HFF-Myc (cell line): ENCODE data around the gene TGM5.
"Not testable (repeated sequence)": the region's sequence is repeated elsewhere in the genome, so short reads cannot be mapped to it uniquely, and the experiment has no call there.

Source experiments
- DNase-seq: peaks from one replicate; pipeline ENCODE4 v3.0.0-alpha.2; 2011; ENCODE audit warnings: low read depth; ENCODE audit errors: extremely low read depth
- H3K4me3 ChIP-seq: replicated peaks from 2 replicates; pipeline ENCODE4 v1.5.1; 2011; ENCODE audit warnings: low read depth, mild to moderate bottlenecking, control low read depth, low read length
- TF ChIP-seq, protein P1 (sequence below): IDR thresholded peaks from 2 replicates; pipeline ENCODE4 v1.5.1; 2012; ENCODE audit warnings: mild to moderate bottlenecking, low read depth, low read length, control low read depth; ENCODE audit errors: missing control alignments

The TGM5 gene

DNA sequence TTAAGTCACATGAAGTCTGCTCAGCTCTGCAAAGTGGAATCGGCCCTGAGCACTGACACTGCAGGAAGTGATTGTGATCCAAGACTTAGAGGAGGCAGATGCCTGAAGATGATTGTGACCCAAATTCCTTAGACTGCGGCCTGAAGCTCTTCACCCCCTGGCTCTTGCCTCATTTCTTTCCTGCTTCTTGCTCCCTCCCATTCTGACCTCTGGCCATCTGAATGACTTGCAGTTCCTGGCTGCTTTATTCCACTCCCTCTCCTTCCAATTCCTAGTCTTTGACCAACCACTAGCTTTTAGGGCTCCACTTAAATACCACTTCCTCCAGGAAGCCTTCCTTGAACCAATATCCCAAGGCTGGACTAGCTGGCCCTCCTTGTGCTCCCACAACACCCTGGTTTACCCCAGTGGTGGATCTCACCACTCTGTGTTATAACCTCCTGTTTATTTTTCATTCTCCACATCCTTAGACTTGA is 36.0 kb downstream of the TGM5 start:
- no peak for DNase-seq
- TF ChIP-seq, protein P1, sequence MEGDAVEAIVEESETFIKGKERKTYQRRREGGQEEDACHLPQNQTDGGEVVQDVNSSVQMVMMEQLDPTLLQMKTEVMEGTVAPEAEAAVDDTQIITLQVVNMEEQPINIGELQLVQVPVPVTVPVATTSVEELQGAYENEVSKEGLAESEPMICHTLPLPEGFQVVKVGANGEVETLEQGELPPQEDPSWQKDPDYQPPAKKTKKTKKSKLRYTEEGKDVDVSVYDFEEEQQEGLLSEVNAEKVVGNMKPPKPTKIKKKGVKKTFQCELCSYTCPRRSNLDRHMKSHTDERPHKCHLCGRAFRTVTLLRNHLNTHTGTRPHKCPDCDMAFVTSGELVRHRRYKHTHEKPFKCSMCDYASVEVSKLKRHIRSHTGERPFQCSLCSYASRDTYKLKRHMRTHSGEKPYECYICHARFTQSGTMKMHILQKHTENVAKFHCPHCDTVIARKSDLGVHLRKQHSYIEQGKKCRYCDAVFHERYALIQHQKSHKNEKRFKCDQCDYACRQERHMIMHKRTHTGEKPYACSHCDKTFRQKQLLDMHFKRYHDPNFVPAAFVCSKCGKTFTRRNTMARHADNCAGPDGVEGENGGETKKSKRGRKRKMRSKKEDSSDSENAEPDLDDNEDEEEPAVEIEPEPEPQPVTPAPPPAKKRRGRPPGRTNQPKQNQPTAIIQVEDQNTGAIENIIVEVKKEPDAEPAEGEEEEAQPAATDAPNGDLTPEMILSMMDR = no peak
- no peak overlapping the region for H3K4me3 ChIP-seq

DNA sequence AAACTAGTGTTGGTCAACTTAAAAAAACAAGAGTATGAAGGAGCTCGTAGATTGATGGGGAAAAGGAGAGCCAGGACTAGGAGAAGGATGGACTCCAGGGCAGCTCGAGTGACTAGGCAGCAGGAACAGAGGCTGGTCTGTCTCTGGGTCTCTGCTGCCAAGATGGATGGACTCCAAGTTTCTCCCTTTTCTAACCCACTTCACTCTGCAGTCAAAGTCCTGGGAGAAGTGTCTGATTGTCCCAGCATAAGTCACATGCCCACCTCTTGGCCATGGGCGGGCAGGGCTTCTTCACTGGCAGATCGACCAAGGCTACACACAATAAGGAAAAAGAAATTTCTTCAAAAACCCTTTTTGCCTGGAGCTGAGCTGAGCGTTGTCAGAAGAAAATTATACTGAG is 36.8 kb downstream of the TGM5 start:
- DNase-seq = no peak
- no peak overlapping the region for H3K4me3 ChIP-seq
- TF ChIP-seq, protein P1 = no peak

DNA sequence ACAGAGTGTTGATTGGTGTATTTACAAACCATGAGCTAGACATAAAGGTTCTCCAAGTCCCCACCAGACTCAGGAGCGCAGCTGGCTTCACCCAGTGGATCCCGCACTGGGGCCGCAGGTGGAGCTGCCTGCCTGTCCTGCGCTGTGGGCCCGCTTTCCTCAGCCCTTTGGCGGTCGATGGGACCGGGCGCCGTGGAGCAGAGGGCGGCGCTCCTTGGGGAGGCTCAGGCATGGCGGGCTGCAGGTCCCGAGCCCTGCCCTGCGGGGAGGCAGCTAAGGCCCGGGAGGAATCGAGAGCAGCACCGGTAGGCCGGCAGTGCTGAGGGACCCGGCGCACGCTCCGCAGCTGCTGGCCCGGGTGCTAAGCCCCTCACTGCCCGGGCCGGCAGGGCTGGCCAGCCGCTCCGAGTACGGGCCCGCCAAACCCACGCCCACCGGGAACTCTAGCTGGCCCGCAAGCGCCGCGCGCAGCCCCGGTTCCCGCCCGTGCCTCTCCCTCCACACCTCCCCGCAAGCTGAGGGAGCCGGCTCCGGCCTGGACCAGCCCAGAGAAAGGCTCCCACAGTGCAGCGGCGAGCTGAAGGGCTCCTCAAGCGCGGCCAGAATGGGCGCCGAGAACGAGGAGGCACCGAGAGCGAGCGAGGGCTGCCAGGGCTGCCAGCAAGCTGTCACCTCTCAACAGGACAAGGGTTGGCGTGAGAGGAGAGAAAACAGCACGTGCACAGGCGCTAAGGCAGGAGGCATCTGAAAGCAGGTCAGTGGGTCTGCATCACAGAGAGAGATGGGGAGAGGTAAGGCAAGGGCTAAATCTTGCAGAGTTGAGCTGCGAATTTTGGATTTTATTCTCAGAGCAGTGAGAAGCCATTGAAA is 40.1 kb downstream of the TGM5 start:
- no peak for DNase-seq
- TF ChIP-seq, protein P1 = no peak
- H3K4me3 ChIP-seq = no peak overlapping the region

DNA sequence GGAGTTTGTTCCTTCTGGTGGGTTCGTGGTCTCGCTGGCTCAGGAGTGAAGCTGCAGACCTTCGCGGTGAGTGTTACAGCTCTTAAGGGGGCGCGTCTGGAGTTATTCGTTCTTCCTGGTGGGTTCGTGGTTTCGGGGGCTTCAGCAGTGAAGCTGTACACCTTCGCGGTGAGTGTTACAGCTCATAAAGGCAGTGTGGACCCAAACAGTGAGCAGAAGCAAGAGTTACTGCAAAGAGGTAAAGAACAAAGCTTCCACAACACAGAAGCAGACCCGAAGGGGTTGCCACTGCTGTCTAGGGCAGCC is 40.8 kb downstream of the TGM5 start:
- H3K4me3 ChIP-seq, DNase-seq: not testable (repeated sequence)

DNA sequence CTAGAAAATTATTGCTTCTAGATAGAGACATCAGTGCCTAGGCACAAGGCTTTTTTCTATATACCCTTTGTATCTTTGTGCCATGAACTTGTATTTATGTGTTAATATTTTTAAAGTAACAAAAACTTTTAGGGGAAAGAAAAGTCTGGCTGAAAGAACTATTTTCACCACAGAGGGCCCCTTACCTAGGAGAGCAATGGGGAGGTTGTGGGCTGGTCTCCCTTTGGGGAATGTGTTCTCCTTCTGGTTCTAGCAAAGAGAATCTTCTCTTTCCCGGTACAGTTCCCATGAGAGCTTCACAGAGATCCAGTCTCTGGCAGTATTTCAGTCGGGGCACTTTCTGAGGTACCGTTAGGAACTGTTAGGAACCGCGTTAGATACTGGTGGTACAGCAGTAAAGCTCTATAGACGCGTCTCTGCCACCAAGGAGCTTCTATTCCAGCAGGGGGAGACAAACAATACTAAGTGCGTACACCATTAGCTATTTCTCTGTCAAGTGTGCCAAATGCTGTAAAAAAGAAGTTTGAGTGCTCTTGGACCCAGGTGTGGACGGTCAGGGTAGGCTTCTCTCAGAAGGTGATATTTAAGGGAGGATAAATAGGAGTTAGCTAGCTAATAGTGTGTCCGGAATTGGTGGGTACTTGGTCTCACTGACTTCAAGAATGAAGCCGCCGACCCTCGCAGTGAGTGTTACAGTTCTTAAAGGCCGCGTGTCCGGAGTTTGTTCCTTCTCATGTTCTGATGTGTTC is 41.4 kb downstream of the TGM5 start:
- no peak overlapping the region for H3K4me3 ChIP-seq
- DNase-seq = peak; percentile 31
- TF ChIP-seq, protein P1 = peak; percentile 78

DNA sequence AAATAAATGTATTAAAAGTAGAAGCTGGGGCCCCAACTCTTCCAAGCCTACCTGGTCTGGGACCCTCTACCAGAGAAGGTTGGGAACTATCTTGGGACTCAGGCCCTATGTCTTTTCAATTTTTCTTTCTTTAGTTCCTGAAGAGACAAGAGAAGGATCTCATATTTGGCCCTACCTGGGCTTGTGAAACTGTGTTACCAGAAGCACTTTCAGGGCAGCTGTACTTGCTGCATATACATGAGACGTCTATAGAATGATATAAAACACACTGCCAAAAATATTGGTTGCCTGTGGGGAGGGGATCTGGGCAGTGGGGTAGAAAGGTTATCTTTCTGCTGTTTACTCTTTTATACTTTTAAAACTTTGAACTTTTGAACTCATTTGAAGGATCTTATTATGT is 45.3 kb downstream of the TGM5 start:
- no peak overlapping the region for H3K4me3 ChIP-seq
- TF ChIP-seq, protein P1 = no peak
- no peak for DNase-seq

DNA sequence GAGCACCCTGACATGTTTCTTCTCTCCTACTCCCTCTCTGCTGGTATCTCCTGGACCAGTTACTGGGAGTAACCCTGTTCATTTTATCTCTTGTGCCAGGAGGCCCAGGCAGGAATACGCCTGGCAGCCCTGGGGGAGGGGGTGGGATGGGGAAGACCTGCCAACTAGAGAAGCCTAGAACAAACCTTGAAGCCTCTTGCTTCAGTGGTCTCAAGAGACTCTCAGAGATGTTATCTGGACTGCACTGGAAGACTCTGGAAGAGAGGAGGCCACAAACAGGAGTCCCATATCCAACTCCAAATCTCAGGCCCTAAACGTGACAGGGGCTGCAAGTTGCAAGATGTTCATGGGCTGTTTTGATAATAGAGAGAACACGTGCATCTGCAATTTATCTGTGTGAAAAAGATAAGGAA is 45.7 kb downstream of the TGM5 start, which contains the start of gene EPB42:
TSS of gene EPB42 (minus strand) at position 28 of the 413 bp plus-strand sequence. CDS start 193 bp downstream, outside the sequence.
- TF ChIP-seq, protein P1 = no peak
- no peak within 1 kb of the TSS for H3K4me3 ChIP-seq
- DNase-seq = no peak
